Kidney capillary endothelial cell (primary cell): ENCODE measurements around the gene SLCO1C1.

ENCODE experiments used
- DNase-seq: peaks from one replicate; pipeline ENCODE4 v3.0.0-alpha.2; 2018; ENCODE audit warnings: low spot score

The SLCO1C1 gene

DNA sequence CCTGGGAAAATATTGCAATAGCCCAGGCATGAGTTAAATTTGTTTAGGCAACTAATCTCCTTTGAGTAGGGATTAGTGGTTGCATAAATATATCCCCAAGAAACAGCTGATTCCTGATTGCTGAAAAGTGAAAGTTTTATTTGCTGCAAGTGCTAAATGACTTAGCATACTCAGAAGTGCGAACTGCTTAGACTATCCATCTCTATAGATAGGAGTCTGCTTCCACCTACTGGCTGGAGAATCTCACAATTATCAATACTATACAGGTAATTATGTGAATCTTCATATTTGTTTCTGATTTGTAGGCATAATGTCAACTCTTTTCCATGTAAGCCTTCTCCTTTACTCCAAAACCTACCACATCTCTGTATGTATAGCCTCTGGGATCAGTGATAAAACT, 103.4 kb downstream of the SLCO1C1 start:
- no peak for DNase-seq

DNA sequence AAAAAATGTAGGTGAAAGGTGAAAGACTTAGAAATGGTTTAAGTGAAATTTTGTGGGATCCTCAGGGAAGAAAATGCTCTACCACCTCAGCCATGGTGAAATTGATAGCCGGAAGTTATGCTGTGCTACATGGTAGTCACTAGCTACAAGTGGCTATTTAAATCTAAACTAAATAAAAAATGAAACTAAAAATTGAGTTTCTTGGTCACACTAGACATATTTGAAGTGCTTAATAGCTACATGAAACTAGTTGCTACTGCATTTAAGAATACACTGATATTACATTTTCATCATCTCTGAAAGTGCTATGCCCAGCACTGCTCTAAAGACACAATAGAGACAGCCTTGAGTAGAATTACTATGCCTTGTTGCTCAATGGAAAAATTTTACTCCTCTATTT, 105.0 kb downstream of the SLCO1C1 start:
- DNase-seq: no peak

DNA sequence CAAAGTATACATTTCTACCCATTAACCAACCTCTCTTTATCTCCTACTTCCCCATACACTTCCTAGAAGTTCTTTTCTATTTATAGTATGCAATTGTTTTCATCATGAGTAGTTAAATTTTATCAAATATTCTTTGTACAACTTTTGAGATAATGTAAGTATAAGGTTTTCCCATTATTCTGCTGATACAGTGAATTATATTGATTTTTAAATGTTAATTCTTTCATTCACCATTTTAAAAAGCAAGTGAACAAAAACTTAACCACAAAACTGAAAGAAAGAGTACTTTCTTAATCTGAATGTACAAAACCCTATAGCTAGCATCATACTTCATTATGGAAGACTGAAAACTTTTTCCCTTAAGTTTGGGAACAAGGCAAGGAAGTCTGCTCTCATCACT, 105.9 kb downstream of the SLCO1C1 start:
- DNase-seq: no peak
